ENCODE results near the gene SPON2.

Gene SPON2

GRCh38 chr4:1211891-1212545 is 39.6 kb upstream of the SPON2 start (continued):
- TF ChIP-seq POU6F1 (CRISPR knock-in tag; IDR thresholded peaks at IDR 0.05; ENCODE audit: borderline replicate concordance, low read depth) (no peak), CREB5 (CRISPR knock-in tag; IDR thresholded peaks at IDR 0.05; ENCODE audit: low read depth) (no peak), ZFP30 (CRISPR knock-in tag; IDR thresholded peaks at IDR 0.05) (no peak), ZNF565 (CRISPR knock-in tag; conservative IDR thresholded peaks at IDR 0.05; ENCODE audit: low read depth) (no peak), ZFP3 (CRISPR knock-in tag; IDR thresholded peaks at IDR 0.05) (no peak), ZC3H10 (CRISPR knock-in tag; IDR thresholded peaks at IDR 0.05) (no peak), RARB (CRISPR knock-in tag; IDR thresholded peaks at IDR 0.05) (no peak), GLIS3 (CRISPR knock-in tag; IDR thresholded peaks at IDR 0.05) (no peak)

GRCh38 chr4:1211371-1211770 is 39.0 kb upstream of the SPON2 start:
- no peak for ATAC-seq

More at GRCh38 chr4:1211371-1211770, 39.0 kb upstream of the SPON2 start:
- no peak for TF ChIP-seq CREB5 (CRISPR knock-in tag; IDR thresholded peaks at IDR 0.05; ENCODE audit: low read depth)
- TF ChIP-seq CSRNP3 (CRISPR knock-in tag; IDR thresholded peaks at IDR 0.05), result no peak
- no peak for TF ChIP-seq POU6F1 (CRISPR knock-in tag; IDR thresholded peaks at IDR 0.05; ENCODE audit: borderline replicate concordance, low read depth)
- no peak for TF ChIP-seq CSDC2 (CRISPR knock-in tag; IDR thresholded peaks at IDR 0.05)
- TF ChIP-seq BACH2 (CRISPR knock-in tag; IDR thresholded peaks at IDR 0.05; ENCODE audit: borderline replicate concordance), result no peak
- TF ChIP-seq ZFP3 (CRISPR knock-in tag; IDR thresholded peaks at IDR 0.05), result no peak
- TF ChIP-seq TOX (CRISPR knock-in tag; IDR thresholded peaks at IDR 0.05; ENCODE audit: borderline replicate concordance), result no peak
- no peak for TF ChIP-seq ZC3H10 (CRISPR knock-in tag; IDR thresholded peaks at IDR 0.05)
- TF ChIP-seq ZNF565 (CRISPR knock-in tag; conservative IDR thresholded peaks at IDR 0.05; ENCODE audit: low read depth), result no peak
- TF ChIP-seq GLIS3 (CRISPR knock-in tag; IDR thresholded peaks at IDR 0.05), result no peak
- no peak for TF ChIP-seq ARNTL (CRISPR knock-in tag; IDR thresholded peaks at IDR 0.05; ENCODE audit: borderline replicate concordance, low read depth)
- TF ChIP-seq ISL1 (CRISPR knock-in tag; IDR thresholded peaks at IDR 0.05), result no peak
- no peak for TF ChIP-seq OSR1 (CRISPR knock-in tag; IDR thresholded peaks at IDR 0.05)
- no peak for TF ChIP-seq TSHZ2 (CRISPR knock-in tag; IDR thresholded peaks at IDR 0.05)
- TF ChIP-seq ZNF70 (CRISPR knock-in tag; IDR thresholded peaks at IDR 0.05), result no peak
- no peak for TF ChIP-seq ZNF8 (CRISPR knock-in tag; IDR thresholded peaks at IDR 0.05)
- TF ChIP-seq ZFP30 (CRISPR knock-in tag; IDR thresholded peaks at IDR 0.05), result no peak
- TF ChIP-seq PPARA (CRISPR knock-in tag; IDR thresholded peaks at IDR 0.05; ENCODE audit: borderline replicate concordance), result no peak
- no peak for TF ChIP-seq RARB (CRISPR knock-in tag; IDR thresholded peaks at IDR 0.05)
